HG02870 (cell line): ENCODE measurements around the gene TSPAN17.

Source experiments
- ATAC-seq: cut with Tn5 transposase; IDR thresholded peaks from one replicate; pipeline ENCODE4 v1.9.1; 2021; ENCODE audit warnings: mild to moderate bottlenecking, moderate library complexity; ENCODE audit not compliant: unreplicated experiment

TSPAN17 gene

DNA sequence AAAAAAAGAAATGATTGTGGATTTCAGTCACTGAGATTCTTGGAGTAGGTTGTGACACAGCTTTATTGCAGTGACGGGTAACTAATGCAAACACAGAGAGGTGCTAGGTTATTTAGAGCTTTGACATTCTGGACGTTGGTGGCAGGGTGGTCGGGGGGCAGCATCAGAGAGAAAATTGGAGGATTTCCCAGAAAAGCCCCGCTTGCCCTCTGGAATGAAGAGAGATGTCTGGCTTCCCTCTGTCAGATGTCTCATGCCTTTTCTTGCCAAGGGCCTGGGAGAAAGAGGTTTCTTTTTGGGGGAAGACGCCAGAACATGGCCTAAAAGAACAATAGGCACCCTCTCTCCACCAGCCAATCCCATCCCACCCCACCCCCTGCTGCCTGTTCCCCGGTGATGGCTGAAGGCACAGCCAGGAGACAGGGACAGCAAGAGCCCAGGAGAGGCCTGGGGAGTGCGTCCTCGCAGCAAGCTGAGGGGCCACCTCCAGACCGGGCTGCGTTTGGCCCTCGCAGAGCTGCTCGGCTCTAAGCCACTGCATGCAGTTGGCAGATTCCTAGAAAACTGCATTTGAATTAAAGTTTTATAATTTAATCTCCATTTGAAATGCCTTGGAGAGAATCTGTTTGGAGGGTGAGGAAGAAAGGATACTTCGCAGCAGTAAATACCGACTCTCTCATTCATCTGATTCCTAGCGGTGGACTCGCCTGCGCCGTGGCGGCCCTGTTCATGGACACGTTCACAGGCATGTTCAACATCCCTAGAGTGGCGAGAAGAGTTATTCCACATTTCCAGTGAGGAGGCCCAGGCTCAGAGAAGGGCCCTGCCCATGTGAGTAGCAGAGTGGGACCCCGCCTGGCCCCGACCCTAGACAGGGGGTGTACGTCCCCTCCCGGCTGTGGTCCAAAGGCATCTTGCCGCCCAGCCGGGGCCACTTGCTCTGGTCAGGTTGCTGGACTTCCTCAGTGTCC is 55.7 kb downstream of the TSPAN17 start:
- ATAC-seq = no peak

DNA sequence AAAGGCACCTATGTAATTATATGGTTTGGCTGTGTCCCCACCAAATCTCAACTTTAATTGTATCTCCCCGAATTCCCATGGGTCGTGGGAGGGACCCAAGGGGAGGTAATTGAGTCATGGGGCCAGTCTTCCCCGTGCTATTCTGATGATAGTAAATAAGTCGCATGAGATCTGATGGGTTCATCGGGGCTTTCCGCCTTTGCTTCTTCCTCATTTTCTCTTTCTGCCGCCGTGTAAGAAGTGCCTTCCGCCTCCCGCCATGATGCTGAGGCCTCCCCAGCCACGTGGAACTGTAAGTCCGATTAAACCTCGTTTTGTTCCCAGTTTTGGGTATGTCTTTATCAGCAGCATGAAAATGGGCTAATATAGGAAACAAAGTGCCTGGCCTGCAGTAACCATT is 56.6 kb downstream of the TSPAN17 start:
- no peak for ATAC-seq

DNA sequence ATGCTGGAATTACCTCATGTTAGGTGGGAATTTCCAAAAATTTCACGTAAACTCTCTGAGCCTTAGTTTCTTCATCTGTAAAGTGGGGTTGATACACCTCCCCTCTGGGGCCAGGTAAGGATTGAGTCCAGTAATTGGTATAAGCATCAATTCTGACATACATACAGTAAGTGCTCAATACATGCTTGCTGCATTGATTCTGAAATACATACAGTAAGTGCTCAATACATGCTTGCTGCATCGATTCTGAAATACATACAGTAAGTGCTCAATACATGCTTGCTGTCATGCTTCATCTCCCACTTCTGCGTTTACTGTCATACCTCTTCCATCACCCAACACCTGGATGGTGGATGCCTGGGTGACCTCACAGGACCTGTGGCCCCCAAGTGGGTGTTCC is 57.1 kb downstream of the TSPAN17 start:
- ATAC-seq = no peak

DNA sequence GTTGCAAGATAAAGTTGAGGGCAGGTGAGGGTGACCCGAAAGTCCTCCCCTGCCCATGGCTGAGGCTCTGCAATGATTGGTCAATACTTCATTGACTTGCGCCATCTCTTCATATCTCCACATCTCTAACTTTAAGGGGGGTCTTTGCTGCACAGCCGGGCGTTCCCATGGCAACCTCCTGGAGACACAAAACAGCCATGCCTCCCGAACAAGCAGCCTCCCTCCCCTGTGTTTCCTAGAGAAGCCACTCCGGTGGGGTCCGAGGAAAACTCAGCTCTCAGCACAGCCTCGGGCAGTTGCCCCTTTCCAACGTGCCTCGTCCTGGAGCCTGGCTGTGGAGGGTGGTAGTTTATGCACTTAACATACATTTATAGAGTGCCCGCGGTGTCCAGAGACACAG is 57.5 kb downstream of the TSPAN17 start:
- no peak for ATAC-seq
